A549 (cell line): ENCODE data around the gene TMPRSS7.

Source experiments
- EHMT2 ChIP-seq: fragments of 200-600 bp; sonication (generic); IDR thresholded peaks from 2 replicates; pipeline ENCODE4 v1.6.1; 2016; ENCODE audit warnings: antibody characterized with exemption, low read depth, mild to moderate bottlenecking, moderate library complexity
- RCOR1 ChIP-seq: fragments of 150-350 bp; IDR thresholded peaks from 2 replicates; pipeline ENCODE4 v1.6.1; 2014; ENCODE audit warnings: antibody characterized with exemption, low read length, low read depth
- SMC3 ChIP-seq: fragments of >200 bp; sonication (Bioruptor Twin); formaldehyde crosslinking; IDR thresholded peaks from 3 replicates; pipeline ENCODE4 v1.6.1; 2018; ENCODE audit warnings: inconsistent platforms
- ZNF302 ChIP-seq: fragments of 250-450 bp; sonication (Bioruptor Pico); IDR thresholded peaks from 2 replicates; pipeline ENCODE4 v1.9.0; 2021; ENCODE audit warnings: inconsistent platforms, mild to moderate bottlenecking, moderate library complexity
- TF ChIP-seq, protein P1 (sequence below): fragments of >200 bp; sonication (Bioruptor Twin); formaldehyde crosslinking; IDR thresholded peaks from 3 replicates; pipeline ENCODE4 v1.6.1; 2016
- TF ChIP-seq, protein P2 (sequence below): fragments of >200 bp; sonication (Bioruptor Twin); formaldehyde crosslinking; IDR thresholded peaks from 3 replicates; pipeline ENCODE4 v1.5.1; 2016
- TF ChIP-seq, protein P3 (sequence below): fragments of 200-600 bp; sonication (generic); IDR thresholded peaks from 2 replicates; pipeline ENCODE4 v1.6.1; 2016; ENCODE audit warnings: antibody characterized with exemption, mild to moderate bottlenecking, moderate library complexity
- TF ChIP-seq, protein P4 (sequence below): fragments of 450-650 bp; IDR thresholded peaks from 2 replicates; pipeline ENCODE4 v1.6.1; 2014; ENCODE audit warnings: antibody characterized with exemption

DNA sequence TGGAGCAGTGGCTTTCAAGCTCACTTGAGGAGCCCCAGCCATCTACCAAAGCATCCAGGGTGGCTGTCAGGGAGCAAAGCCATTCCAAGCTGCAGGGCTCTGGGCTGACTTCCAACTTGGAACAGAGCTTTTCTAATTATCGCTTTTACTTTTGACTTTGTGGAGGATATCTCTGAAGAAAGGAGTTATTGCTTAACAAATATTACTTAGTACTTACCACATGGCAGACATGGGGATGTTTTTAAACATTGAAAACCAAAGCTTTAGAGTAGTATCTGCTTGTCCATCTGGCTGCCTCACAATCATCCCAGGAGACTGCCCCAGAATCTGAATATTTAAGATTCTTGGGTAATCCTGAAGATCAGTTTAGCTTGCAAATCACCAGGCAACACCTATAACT lies 26.9 kb upstream of the TMPRSS7 start:
- TF ChIP-seq ZNF302, result no peak
- TF ChIP-seq, protein P1, sequence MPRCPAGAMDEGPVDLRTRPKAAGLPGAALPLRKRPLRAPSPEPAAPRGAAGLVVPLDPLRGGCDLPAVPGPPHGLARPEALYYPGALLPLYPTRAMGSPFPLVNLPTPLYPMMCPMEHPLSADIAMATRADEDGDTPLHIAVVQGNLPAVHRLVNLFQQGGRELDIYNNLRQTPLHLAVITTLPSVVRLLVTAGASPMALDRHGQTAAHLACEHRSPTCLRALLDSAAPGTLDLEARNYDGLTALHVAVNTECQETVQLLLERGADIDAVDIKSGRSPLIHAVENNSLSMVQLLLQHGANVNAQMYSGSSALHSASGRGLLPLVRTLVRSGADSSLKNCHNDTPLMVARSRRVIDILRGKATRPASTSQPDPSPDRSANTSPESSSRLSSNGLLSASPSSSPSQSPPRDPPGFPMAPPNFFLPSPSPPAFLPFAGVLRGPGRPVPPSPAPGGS, result no peak
- TF ChIP-seq, protein P2, sequence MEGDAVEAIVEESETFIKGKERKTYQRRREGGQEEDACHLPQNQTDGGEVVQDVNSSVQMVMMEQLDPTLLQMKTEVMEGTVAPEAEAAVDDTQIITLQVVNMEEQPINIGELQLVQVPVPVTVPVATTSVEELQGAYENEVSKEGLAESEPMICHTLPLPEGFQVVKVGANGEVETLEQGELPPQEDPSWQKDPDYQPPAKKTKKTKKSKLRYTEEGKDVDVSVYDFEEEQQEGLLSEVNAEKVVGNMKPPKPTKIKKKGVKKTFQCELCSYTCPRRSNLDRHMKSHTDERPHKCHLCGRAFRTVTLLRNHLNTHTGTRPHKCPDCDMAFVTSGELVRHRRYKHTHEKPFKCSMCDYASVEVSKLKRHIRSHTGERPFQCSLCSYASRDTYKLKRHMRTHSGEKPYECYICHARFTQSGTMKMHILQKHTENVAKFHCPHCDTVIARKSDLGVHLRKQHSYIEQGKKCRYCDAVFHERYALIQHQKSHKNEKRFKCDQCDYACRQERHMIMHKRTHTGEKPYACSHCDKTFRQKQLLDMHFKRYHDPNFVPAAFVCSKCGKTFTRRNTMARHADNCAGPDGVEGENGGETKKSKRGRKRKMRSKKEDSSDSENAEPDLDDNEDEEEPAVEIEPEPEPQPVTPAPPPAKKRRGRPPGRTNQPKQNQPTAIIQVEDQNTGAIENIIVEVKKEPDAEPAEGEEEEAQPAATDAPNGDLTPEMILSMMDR, result no peak
- TF ChIP-seq, protein P3, sequence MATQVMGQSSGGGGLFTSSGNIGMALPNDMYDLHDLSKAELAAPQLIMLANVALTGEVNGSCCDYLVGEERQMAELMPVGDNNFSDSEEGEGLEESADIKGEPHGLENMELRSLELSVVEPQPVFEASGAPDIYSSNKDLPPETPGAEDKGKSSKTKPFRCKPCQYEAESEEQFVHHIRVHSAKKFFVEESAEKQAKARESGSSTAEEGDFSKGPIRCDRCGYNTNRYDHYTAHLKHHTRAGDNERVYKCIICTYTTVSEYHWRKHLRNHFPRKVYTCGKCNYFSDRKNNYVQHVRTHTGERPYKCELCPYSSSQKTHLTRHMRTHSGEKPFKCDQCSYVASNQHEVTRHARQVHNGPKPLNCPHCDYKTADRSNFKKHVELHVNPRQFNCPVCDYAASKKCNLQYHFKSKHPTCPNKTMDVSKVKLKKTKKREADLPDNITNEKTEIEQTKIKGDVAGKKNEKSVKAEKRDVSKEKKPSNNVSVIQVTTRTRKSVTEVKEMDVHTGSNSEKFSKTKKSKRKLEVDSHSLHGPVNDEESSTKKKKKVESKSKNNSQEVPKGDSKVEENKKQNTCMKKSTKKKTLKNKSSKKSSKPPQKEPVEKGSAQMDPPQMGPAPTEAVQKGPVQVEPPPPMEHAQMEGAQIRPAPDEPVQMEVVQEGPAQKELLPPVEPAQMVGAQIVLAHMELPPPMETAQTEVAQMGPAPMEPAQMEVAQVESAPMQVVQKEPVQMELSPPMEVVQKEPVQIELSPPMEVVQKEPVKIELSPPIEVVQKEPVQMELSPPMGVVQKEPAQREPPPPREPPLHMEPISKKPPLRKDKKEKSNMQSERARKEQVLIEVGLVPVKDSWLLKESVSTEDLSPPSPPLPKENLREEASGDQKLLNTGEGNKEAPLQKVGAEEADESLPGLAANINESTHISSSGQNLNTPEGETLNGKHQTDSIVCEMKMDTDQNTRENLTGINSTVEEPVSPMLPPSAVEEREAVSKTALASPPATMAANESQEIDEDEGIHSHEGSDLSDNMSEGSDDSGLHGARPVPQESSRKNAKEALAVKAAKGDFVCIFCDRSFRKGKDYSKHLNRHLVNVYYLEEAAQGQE, result no peak
- no peak for TF ChIP-seq RCOR1
- TF ChIP-seq EHMT2, result no peak
- TF ChIP-seq, protein P4, sequence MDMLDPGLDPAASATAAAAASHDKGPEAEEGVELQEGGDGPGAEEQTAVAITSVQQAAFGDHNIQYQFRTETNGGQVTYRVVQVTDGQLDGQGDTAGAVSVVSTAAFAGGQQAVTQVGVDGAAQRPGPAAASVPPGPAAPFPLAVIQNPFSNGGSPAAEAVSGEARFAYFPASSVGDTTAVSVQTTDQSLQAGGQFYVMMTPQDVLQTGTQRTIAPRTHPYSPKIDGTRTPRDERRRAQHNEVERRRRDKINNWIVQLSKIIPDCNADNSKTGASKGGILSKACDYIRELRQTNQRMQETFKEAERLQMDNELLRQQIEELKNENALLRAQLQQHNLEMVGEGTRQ, result no peak
- no peak for TF ChIP-seq SMC3
